ENCODE results near the gene GEN1.

GRCh38 chr2:17719562-17720371, 34.2 kb upstream of the GEN1 start:
- TF ChIP-seq EZH2phosphoT487 (conservative IDR thresholded peaks at IDR 0.05; ENCODE audit: low read length): no peak
- TF ChIP-seq, protein P1, sequence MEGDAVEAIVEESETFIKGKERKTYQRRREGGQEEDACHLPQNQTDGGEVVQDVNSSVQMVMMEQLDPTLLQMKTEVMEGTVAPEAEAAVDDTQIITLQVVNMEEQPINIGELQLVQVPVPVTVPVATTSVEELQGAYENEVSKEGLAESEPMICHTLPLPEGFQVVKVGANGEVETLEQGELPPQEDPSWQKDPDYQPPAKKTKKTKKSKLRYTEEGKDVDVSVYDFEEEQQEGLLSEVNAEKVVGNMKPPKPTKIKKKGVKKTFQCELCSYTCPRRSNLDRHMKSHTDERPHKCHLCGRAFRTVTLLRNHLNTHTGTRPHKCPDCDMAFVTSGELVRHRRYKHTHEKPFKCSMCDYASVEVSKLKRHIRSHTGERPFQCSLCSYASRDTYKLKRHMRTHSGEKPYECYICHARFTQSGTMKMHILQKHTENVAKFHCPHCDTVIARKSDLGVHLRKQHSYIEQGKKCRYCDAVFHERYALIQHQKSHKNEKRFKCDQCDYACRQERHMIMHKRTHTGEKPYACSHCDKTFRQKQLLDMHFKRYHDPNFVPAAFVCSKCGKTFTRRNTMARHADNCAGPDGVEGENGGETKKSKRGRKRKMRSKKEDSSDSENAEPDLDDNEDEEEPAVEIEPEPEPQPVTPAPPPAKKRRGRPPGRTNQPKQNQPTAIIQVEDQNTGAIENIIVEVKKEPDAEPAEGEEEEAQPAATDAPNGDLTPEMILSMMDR (IDR thresholded peaks at IDR 0.05; ENCODE audit: insufficient read depth, low read length, poor library complexity, severe bottlenecking): peak; percentile 55
